Esophagus squamous epithelium (tissue), 5 donors: ENCODE data around the gene TAOK3. TPM values are rescaled to one million over a fixed set of nuclear protein-coding genes. Genes with fewer than 3 reads are reported as not detected.

Experiments
- DNase-seq: peaks from one replicate; lab custom pipeline; 2025; lab: John Stamatoyannopoulos, UW
- H3K27ac ChIP-seq, 4 donors: fragments of 200-600 bp; sonication (generic); one replicate each; pipeline ENCODE4 v1.5.1; 2016 to 2019; ENCODE audit warnings: mild to moderate bottlenecking in 1 of 4
- H3K27me3 ChIP-seq, 4 donors: fragments of 200-600 bp; sonication (generic); 1 replicate in 3 of 4; 2 replicates in 1 of 4; pipeline versions ENCODE4 v1.5.1 to v1.6.0; 2017 to 2021; ENCODE audit warnings: antibody characterized with exemption in 1 of 4
- H3K36me3 ChIP-seq, 3 donors: fragments of 200-600 bp; sonication (generic); one replicate each; pipeline ENCODE4 v1.5.1; 2016 to 2019
- H3K4me1 ChIP-seq, 3 donors: fragments of 200-600 bp; sonication (generic); one replicate each; pipeline ENCODE4 v1.5.1; 2017 to 2019
- H3K4me3 ChIP-seq, 4 donors: fragments of 200-600 bp; sonication (generic); 1 replicate in 3 of 4; 2 replicates in 1 of 4; pipeline ENCODE4 v1.5.1; 2016 to 2019; ENCODE audit warnings: mild to moderate bottlenecking in 2 of 4, moderate library complexity in 1 of 4
- H3K9me3 ChIP-seq, 3 donors: fragments of 200-600 bp; sonication (generic); one replicate each; pipeline ENCODE4 v1.5.1; 2016 to 2019
- POLR2A ChIP-seq, 4 donors: fragments of 450-650 bp; IDR thresholded peaks; one replicate each; pipeline ENCODE4 v1.6.1; 2017; ENCODE audit warnings: antibody characterized with exemption in 4 of 4, mild to moderate bottlenecking in 4 of 4, moderate library complexity in 3 of 4
- whole genome bisulfite sequencing, 2 donors: methylation state at CpG; one replicate each; pipeline ENCODE4 v1.1.5; 2018; 5-methylcytosine and 5-hydroxymethylcytosine counted together
- intact Hi-C: fragments of 100-400 bp; cut with DNase I; formaldehyde crosslinking; loops from one replicate; pipeline ENCODE4 v1.15.0; 2022
- total RNA-seq, 4 donors: library from RNA; depleted of rRNA; stranded (reverse); fragments of >200 nt; gene quantifications; one replicate each; pipeline ENCODE4 v1.1.0, GENCODE V29; 2016
- TF ChIP-seq, protein P1 (sequence below), 6 experiments: fragments of 450-650 bp in 4 of 6; fragments of 200-600 bp in 2 of 6; sonication (generic) in 2 of 6; IDR thresholded peaks; one replicate each; pipeline ENCODE4 v1.5.1; 2016 to 2019; ENCODE audit warnings: antibody characterized with exemption in 6 of 6, mild to moderate bottlenecking in 4 of 6, moderate library complexity in 4 of 6
- donor health status: DM: yes; HTN: yes; CAD: no.

TAOK3 gene
- total RNA-seq, 4 donors from 2014 or later: 13.7 to 27.7 (median 21.1) TPM

DNA sequence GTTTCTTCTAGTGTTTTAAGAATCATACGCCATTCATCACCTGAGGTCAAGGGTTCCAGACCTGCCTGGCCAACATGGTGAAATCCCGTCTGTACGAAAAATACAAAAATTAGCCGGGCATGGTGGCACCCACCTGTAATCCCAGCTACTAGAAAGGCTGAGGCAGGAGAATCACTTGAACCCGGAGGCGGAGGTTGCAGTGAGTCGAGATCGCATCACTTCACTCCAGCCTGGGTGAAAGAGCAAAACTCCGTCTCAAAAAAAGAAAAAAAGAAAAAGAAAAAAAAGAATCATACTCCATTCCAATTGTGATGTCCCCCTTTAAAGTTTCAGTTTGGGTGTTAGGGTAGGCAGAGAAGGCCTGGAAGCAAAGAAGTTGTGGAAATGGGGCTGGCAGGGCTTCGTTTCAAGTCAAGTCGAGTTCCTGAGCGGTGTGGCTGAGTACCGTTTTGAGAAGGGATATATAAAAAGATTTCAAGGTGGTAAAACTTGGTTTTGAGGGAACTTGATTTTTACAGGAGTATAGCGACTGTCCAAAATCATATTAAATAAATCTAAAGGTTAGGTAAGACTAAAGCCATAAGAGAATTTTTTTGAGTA, 1.5 kb upstream of the TAOK3 start:
- TF ChIP-seq, protein P1, sequence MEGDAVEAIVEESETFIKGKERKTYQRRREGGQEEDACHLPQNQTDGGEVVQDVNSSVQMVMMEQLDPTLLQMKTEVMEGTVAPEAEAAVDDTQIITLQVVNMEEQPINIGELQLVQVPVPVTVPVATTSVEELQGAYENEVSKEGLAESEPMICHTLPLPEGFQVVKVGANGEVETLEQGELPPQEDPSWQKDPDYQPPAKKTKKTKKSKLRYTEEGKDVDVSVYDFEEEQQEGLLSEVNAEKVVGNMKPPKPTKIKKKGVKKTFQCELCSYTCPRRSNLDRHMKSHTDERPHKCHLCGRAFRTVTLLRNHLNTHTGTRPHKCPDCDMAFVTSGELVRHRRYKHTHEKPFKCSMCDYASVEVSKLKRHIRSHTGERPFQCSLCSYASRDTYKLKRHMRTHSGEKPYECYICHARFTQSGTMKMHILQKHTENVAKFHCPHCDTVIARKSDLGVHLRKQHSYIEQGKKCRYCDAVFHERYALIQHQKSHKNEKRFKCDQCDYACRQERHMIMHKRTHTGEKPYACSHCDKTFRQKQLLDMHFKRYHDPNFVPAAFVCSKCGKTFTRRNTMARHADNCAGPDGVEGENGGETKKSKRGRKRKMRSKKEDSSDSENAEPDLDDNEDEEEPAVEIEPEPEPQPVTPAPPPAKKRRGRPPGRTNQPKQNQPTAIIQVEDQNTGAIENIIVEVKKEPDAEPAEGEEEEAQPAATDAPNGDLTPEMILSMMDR (IDR thresholded peaks at IDR 0.05): no peak
- TF ChIP-seq POLR2A (IDR thresholded peaks at IDR 0.05): no peak
- peak overlapping the region in 2 of 4 donors; percentile 94 to 97 for H3K27ac ChIP-seq
- H3K27me3 ChIP-seq: no peaks in the 10 kb centered on the region
- no peak for DNase-seq
- H3K4me1 ChIP-seq: peaks cover 14 to 73% (median 27%) of the 10 kb centered on the region in 3 donors
- no peaks in the 10 kb centered on the region for H3K9me3 ChIP-seq
- intact Hi-C loops: no loop called here
- peaks cover 0 to 7% (median 1%) of the 10 kb centered on the region in 3 donors for H3K36me3 ChIP-seq
- WGBS, 2 donors: 73 to 80% methylated on average over 13 to 14 of the region's 14 CpGs
- H3K4me3 ChIP-seq: no peak overlapping the region

DNA sequence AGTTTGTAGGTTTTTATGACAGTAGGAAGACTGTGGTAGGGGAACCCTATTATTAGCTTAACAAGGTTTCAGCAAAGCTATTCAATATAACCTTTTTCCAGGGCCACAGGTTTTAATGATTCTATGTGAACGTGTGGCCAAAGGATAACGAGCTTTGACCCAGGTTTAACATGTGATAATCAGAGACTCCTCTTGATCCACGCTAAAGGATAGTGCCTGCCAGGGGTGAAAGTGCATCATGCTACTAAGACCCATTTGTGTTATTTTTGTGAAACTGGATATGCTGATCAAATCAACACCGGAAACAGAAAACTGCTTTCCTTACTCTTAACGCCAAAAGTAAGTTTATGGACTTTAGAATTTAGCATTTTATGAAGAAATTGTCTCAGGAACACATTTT, 909 bp upstream of the TAOK3 start:
- Histone ChIP-seq H3K4me1 (peaks cover 14 to 71% (median 27%) of the 10 kb centered on the region in 3 donors), H3K27me3 (no peaks in the 10 kb centered on the region), H3K36me3 (peaks cover 0 to 1% (median 0%) of the 10 kb centered on the region in 3 donors), H3K9me3 (no peaks in the 10 kb centered on the region), H3K27ac (peak overlapping the region; percentile 85 to 97 (median 92)), H3K4me3 (peak overlapping the region; percentile 91 to 95 (median 92))
- DNase-seq: no peak
- no peak for TF ChIP-seq POLR2A (IDR thresholded peaks at IDR 0.05)
- TF ChIP-seq, protein P1 (IDR thresholded peaks at IDR 0.05): no peak
- intact Hi-C loops: no loop called here
- WGBS, 2 donors: 56 to 60% methylated on average over 5 of the region's 5 CpGs

DNA sequence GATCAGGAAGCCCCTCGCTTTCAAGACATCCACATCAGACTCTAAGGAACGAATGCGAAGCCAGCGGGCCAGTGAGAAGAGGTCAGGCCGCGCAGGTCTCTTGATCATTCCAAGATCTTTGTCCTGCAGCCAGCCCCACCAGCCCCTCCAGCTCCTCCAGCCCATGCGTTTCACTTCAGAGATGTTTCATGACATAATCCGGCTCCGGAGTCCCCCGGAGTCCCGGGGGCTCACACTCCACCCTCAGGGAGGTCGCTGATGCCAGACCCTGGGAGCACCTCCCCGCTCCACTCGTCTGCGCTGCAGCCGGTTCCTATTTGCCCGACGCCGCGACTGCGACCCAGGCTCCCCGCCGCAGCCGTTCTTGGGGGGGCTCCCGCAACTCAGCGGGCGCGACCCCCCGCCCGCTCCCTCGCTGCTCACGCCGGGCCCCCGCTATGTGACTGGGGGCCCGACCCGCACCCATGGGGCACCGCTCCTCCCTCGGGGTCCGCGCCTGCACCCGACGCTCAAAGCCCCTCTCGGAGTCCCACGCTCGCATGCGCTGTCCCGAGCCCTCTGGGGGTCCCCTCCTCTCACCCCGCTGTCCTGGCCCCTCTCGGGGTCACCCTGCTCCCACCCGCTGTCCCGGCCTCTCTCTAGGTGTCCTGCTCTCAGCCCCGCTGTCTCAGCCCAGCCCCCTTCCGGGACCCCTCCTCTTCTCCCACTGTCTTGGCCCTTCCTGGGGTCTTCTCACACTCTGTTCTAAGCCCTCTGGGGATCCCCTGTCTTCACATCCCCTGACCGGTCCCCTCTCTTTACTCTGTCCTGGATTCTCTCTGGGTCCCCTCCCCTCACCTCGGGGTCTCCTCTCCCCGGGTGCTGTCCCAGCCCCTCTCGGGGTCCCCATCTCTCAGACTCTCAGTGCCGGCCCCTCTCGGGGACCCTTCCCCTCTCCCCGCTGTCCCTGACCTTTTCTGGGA, 1.1 kb downstream of the TAOK3 start:
- WGBS, 2 donors: 1 to 4% methylated on average over 28 to 36 of the region's 60 CpGs
- DNase-seq: no peak
- H3K27ac ChIP-seq: peak overlapping the region; percentile 11 to 94 (median 90)

DNA sequence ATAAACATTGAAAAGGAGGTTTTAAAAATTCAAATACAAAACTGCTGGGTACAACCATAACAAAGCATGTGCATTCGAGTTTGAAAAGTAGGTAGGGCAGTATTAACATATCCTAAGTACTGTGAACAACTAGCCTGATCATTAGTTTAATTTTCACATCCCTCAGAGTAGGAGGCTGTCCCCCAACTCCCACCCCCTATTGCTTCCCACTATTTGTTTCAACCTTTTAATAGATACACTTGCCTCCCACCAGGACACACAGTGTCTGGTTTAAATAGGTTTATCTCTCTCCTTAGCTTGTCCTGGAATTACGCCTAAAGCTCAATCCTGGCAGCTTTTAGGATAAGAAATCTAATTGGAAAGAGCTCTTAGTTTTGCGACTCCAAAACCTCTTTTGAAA, 2.1 kb downstream of the TAOK3 start:
- Histone ChIP-seq H3K4me1 (peaks cover 4 to 47% (median 16%) of the 10 kb centered on the region in 3 donors), H3K27ac (no peak overlapping the region), H3K36me3 (no peaks in the 10 kb centered on the region), H3K9me3 (no peaks in the 10 kb centered on the region), H3K4me3 (peak overlapping the region in 3 of 4 donors; percentile 91 to 93 (median 91)), H3K27me3 (no peaks in the 10 kb centered on the region)
- DNase-seq: no peak
- 19 to 40% methylated on average over 3 of the region's 3 CpGs for WGBS, 2 donors
- TF ChIP-seq, protein P1 (IDR thresholded peaks at IDR 0.05): no peak
- no peak for TF ChIP-seq POLR2A (IDR thresholded peaks at IDR 0.05)
- intact Hi-C loops: no loop called here

More for the DNA sequence above, 1.1 kb downstream of the TAOK3 start:
- no peak for TF ChIP-seq POLR2A (IDR thresholded peaks at IDR 0.05)
- TF ChIP-seq, protein P1 (IDR thresholded peaks at IDR 0.05): no peak
- H3K27me3 ChIP-seq: no peaks in the 10 kb centered on the region
- H3K4me3 ChIP-seq: peak overlapping the region; percentile 91 to 95 (median 92)
- intact Hi-C loops: no loop called here
- no peaks in the 10 kb centered on the region for H3K36me3 ChIP-seq
- H3K9me3 ChIP-seq: no peaks in the 10 kb centered on the region
- H3K4me1 ChIP-seq: peaks cover 4 to 52% (median 19%) of the 10 kb centered on the region in 3 donors
